SKM-1 treated with dmso at 0.1 percent for 144 hours (cell line): ENCODE measurements around the gene DOK6.

Experiments used
- DNase-seq: peaks from one replicate; lab custom pipeline; 2025; ENCODE audit not compliant: unreplicated experiment; lab: John Stamatoyannopoulos, UW

DOK6 gene

GRCh38 chr18:69734536-69734935 is 333.8 kb downstream of the DOK6 start:
- DNase-seq: no peak

GRCh38 chr18:69736730-69737129 is 336.0 kb downstream of the DOK6 start:
- DNase-seq: no peak

- DNase-seq: no peak
Observed at GRCh38 chr18:69737851-69738250, 337.2 kb downstream of the DOK6 start.

- no peak for DNase-seq
Observed at GRCh38 chr18:69747388-69747787, 346.7 kb downstream of the DOK6 start.

- no peak for DNase-seq
Observed at GRCh38 chr18:69752737-69753380, 352.2 kb downstream of the DOK6 start.

GRCh38 chr18:69754108-69754507 is 353.4 kb downstream of the DOK6 start:
- DNase-seq: no peak

GRCh38 chr18:69755041-69755440 is 354.4 kb downstream of the DOK6 start:
- no peak for DNase-seq

GRCh38 chr18:69755856-69756496 is 355.3 kb downstream of the DOK6 start:
- DNase-seq: no peak

- DNase-seq: no peak
Observed at GRCh38 chr18:69757733-69758132, 357.0 kb downstream of the DOK6 start.

GRCh38 chr18:69758458-69758857 is 357.8 kb downstream of the DOK6 start:
- DNase-seq: no peak

- no peak for DNase-seq
Observed at GRCh38 chr18:69759046-69759445, 358.4 kb downstream of the DOK6 start.

GRCh38 chr18:69763002-69763401 is 362.3 kb downstream of the DOK6 start:
- no peak for DNase-seq

GRCh38 chr18:69763821-69764220 is 363.1 kb downstream of the DOK6 start:
- no peak for DNase-seq

GRCh38 chr18:69770238-69770637 is 369.6 kb downstream of the DOK6 start:
- DNase-seq: no peak

GRCh38 chr18:69774831-69775230 is 374.1 kb downstream of the DOK6 start:
- DNase-seq: peak; percentile 23

GRCh38 chr18:69777248-69777647 is 376.6 kb downstream of the DOK6 start:
- no peak for DNase-seq

GRCh38 chr18:69778680-69779079 is 378.0 kb downstream of the DOK6 start:
- no peak for DNase-seq

- DNase-seq: no peak
Observed at GRCh38 chr18:69780851-69781250, 380.2 kb downstream of the DOK6 start.

- no peak for DNase-seq
Observed at GRCh38 chr18:69784815-69785214, 384.1 kb downstream of the DOK6 start.

- DNase-seq: no peak
Observed at GRCh38 chr18:69785466-69785865, 384.8 kb downstream of the DOK6 start.

GRCh38 chr18:69786427-69786826 is 385.7 kb downstream of the DOK6 start:
- DNase-seq: no peak

- no peak for DNase-seq
Observed at GRCh38 chr18:69787825-69788547, 387.3 kb downstream of the DOK6 start.
